ENCODE measurements around the gene CC2D2A. TPM values are rescaled to one million over a fixed set of nuclear protein-coding genes. Genes with fewer than 3 reads are reported as not detected.

Gene CC2D2A
- total and polyA plus RNA-seq, 2 of the 13 experiments (the other 11 are each of a cell fraction or from before 2014, with no cell fraction given) = 4.2 to 7.2 TPM

- TF ChIP-seq AHDC1 (CRISPR knock-in tag; IDR thresholded peaks at IDR 0.05; ENCODE audit: borderline replicate concordance) = 0 out of 2 replicates have a peak, but pooled peaks have one; percentile 45
- no peak for TF ChIP-seq ZNF607 (CRISPR knock-in tag; IDR thresholded peaks at IDR 0.05; ENCODE audit: borderline replicate concordance)
- no peak for TF ChIP-seq NCOA5 (CRISPR knock-in tag; IDR thresholded peaks at IDR 0.05)
- no peak for TF ChIP-seq ZKSCAN5 (CRISPR knock-in tag; IDR thresholded peaks at IDR 0.05)
- TF ChIP-seq ZNF761 (CRISPR knock-in tag; conservative IDR thresholded peaks at IDR 0.05) = no peak
- TF ChIP-seq ARNT2 (CRISPR knock-in tag; IDR thresholded peaks at IDR 0.05; ENCODE audit: low read depth) = no peak
- no peak for TF ChIP-seq NFAT5 (CRISPR knock-in tag; IDR thresholded peaks at IDR 0.05)
- no peak for TF ChIP-seq SAP130 (CRISPR knock-in tag; IDR thresholded peaks at IDR 0.05; ENCODE audit: low read depth)
- TF ChIP-seq IRF2 (CRISPR knock-in tag; IDR thresholded peaks at IDR 0.05) = no peak
- TF ChIP-seq ZNF432 (CRISPR knock-in tag; IDR thresholded peaks at IDR 0.05; ENCODE audit: borderline replicate concordance) = no peak
- TF ChIP-seq SATB2 (CRISPR knock-in tag; IDR thresholded peaks at IDR 0.05) = no peak
- peak; percentile 59; the same call in 1 of the 2 replicates for TF ChIP-seq HMG20A (CRISPR knock-in tag; IDR thresholded peaks at IDR 0.05; ENCODE audit: borderline replicate concordance)
- TF ChIP-seq ZNF136 (CRISPR knock-in tag; IDR thresholded peaks at IDR 0.05; ENCODE audit: low read depth) = no peak
- no peak for TF ChIP-seq ZNF30 (CRISPR knock-in tag; IDR thresholded peaks at IDR 0.05)
- peak; percentile 58; the same call in 1 of the 2 replicates for TF ChIP-seq BCL6 (CRISPR knock-in tag; IDR thresholded peaks at IDR 0.05)
- TF ChIP-seq ZBTB39 (CRISPR knock-in tag; IDR thresholded peaks at IDR 0.05) = no peak
- peak; percentile 89 for TF ChIP-seq GFI1 (CRISPR knock-in tag; IDR thresholded peaks at IDR 0.05; ENCODE audit: borderline replicate concordance)
Measured at GRCh38 chr4:15551740-15552446, 82.2 kb downstream of the CC2D2A start (continued).
